ENCODE data around the gene PRKN.

DNA sequence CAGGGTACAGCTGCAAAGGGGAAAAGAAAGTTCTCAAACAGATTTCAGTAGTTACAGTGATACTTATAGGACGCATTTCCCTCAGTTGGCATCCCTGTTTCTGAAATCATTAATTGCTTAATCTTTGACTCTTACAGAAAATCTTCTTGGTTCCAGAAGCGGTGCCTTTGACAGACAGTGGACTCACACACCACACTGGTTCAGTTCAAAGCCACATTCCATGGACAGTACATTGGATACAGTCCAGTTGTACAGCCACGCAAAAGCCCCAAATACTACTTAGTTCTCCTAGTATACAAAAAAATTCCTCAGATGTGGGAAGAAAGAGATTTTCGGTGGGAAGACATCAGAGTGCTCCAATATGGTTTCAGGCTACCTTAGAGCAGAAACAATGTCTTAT is 460.4 kb downstream of the PRKN start:
- TF ChIP-seq, protein P1, sequence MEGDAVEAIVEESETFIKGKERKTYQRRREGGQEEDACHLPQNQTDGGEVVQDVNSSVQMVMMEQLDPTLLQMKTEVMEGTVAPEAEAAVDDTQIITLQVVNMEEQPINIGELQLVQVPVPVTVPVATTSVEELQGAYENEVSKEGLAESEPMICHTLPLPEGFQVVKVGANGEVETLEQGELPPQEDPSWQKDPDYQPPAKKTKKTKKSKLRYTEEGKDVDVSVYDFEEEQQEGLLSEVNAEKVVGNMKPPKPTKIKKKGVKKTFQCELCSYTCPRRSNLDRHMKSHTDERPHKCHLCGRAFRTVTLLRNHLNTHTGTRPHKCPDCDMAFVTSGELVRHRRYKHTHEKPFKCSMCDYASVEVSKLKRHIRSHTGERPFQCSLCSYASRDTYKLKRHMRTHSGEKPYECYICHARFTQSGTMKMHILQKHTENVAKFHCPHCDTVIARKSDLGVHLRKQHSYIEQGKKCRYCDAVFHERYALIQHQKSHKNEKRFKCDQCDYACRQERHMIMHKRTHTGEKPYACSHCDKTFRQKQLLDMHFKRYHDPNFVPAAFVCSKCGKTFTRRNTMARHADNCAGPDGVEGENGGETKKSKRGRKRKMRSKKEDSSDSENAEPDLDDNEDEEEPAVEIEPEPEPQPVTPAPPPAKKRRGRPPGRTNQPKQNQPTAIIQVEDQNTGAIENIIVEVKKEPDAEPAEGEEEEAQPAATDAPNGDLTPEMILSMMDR (IDR thresholded peaks at IDR 0.05; ENCODE audit: insufficient read depth, low read length), result no peak
- TF ChIP-seq, protein P2, sequence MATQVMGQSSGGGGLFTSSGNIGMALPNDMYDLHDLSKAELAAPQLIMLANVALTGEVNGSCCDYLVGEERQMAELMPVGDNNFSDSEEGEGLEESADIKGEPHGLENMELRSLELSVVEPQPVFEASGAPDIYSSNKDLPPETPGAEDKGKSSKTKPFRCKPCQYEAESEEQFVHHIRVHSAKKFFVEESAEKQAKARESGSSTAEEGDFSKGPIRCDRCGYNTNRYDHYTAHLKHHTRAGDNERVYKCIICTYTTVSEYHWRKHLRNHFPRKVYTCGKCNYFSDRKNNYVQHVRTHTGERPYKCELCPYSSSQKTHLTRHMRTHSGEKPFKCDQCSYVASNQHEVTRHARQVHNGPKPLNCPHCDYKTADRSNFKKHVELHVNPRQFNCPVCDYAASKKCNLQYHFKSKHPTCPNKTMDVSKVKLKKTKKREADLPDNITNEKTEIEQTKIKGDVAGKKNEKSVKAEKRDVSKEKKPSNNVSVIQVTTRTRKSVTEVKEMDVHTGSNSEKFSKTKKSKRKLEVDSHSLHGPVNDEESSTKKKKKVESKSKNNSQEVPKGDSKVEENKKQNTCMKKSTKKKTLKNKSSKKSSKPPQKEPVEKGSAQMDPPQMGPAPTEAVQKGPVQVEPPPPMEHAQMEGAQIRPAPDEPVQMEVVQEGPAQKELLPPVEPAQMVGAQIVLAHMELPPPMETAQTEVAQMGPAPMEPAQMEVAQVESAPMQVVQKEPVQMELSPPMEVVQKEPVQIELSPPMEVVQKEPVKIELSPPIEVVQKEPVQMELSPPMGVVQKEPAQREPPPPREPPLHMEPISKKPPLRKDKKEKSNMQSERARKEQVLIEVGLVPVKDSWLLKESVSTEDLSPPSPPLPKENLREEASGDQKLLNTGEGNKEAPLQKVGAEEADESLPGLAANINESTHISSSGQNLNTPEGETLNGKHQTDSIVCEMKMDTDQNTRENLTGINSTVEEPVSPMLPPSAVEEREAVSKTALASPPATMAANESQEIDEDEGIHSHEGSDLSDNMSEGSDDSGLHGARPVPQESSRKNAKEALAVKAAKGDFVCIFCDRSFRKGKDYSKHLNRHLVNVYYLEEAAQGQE (IDR thresholded peaks at IDR 0.05; ENCODE audit: insufficient replicate concordance, low read depth), result no peak
- no peak for TF ChIP-seq SPI1 (IDR thresholded peaks at IDR 0.05; ENCODE audit: borderline replicate concordance, low read depth)
- TF ChIP-seq GABPA (IDR thresholded peaks at IDR 0.05; ENCODE audit: low read depth), result no peak
